ENCODE data around the gene AKTIP. TPM values are rescaled to one million over a fixed set of nuclear protein-coding genes. Genes with fewer than 3 reads are reported as not detected.
"Not testable (repeated sequence)": the region's sequence is repeated elsewhere in the genome, so short reads cannot be mapped to it uniquely, and the experiment has no call there.

AKTIP gene
- total RNA-seq, 1 donor from 2014 or later, result 24.0 TPM

DNA sequence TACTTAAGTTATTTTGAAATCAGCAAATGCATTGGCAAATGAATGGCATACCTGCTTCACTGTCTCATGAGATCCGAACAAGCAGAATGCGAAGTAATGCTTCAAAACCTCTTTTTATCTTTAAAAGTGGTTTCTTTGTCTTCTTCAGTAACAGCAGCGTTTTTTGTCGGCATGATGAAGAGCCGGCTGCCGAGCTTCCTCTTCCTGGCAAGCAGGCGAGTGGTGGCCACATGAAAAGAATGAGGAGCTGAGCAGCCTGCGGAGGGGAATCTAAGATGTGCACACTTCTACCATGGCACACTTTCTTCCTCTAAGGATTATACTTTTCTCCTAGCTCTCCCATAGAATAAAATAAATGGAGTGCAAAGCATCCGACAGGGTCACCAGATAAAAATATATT is 42.4 kb upstream of the AKTIP start:
- Histone ChIP-seq H3K27ac (no peak overlapping the region), H3K27me3 (peaks cover 20% of the 10 kb centered on the region), H4K20me1 (ENCODE audit: low read depth) (no peaks in the 10 kb centered on the region), H3K36me3 (no peaks in the 10 kb centered on the region), H3K9ac (no peak overlapping the region), H3K4me3 (no peak overlapping the region), H2AFZ (replicated peaks) (peak overlapping the region; percentile 48), H3K4me1 (peaks cover 6% of the 10 kb centered on the region), H3K9me3 (ENCODE audit: low read depth) (no peaks in the 10 kb centered on the region), H3F3A (ENCODE audit: low read depth) (peaks cover 4% of the 10 kb centered on the region), H3K79me2 (ENCODE audit: low read depth) (no peaks in the 10 kb centered on the region), H3K4me2 (no peak overlapping the region)
- H3K9me3 Mint-ChIP-seq, result no peaks in the 10 kb centered on the region
- H3K4me3 Mint-ChIP-seq, result no peak overlapping the region
- H3K27me3 Mint-ChIP-seq (ENCODE audit: insufficient read depth, low read depth), result peaks cover 2% of the 10 kb centered on the region
- no peak overlapping the region for H3K27ac Mint-ChIP-seq
- H3K4me1 Mint-ChIP-seq, result peaks cover 24% of the 10 kb centered on the region
- TF ChIP-seq CTCF (IDR thresholded peaks at IDR 0.05) (no peak), EZH2 (IDR thresholded peaks at IDR 0.05) (no peak), EZH2phosphoT487 (IDR thresholded peaks at IDR 0.05) (no peak)
- no peak for DNase-seq (ENCODE audit: low spot score)
- no peaks in the 10 kb centered on the region for H3K36me3 Mint-ChIP-seq

DNA sequence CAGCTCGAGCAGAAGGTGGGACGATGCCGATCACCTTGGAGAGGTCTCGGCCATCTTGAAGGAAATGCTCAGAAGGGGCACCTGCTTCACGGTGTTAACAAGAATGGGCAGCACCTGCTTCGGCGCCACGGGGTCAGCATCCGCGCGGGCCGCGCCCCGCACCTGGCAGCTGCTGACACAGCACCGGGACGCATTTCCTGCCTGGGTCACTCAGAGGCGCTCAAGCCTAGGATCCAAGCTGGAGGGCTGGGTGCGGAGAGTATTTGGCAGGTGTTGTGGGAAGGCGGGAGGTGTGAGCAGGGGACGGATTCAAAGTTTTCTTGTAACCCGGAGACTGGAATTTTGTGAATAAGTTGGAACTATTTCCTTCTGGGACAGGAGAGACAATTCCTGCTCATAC is 39.3 kb upstream of the AKTIP start:
- Histone ChIP-seq H3K79me2 (ENCODE audit: low read depth) (no peaks in the 10 kb centered on the region), H3K36me3 (no peaks in the 10 kb centered on the region), H3K4me3 (no peak overlapping the region), H3K4me2 (no peak overlapping the region), H3K27ac (no peak overlapping the region), H2AFZ (replicated peaks) (no peak overlapping the region), H3F3A (ENCODE audit: low read depth) (no peaks in the 10 kb centered on the region), H3K4me1 (peaks cover 3% of the 10 kb centered on the region), H3K27me3 (no peaks in the 10 kb centered on the region), H4K20me1 (ENCODE audit: low read depth) (no peaks in the 10 kb centered on the region), H3K9ac (no peak overlapping the region), H3K9me3 (ENCODE audit: low read depth) (no peaks in the 10 kb centered on the region)
- no peak for DNase-seq (ENCODE audit: low spot score)
- TF ChIP-seq EZH2 (IDR thresholded peaks at IDR 0.05) (no peak), CTCF (IDR thresholded peaks at IDR 0.05) (no peak), EZH2phosphoT487 (IDR thresholded peaks at IDR 0.05) (no peak)
- H3K4me1 Mint-ChIP-seq, result peaks cover 16% of the 10 kb centered on the region
- no peak overlapping the region for H3K27ac Mint-ChIP-seq
- H3K36me3 Mint-ChIP-seq, result peaks cover 2% of the 10 kb centered on the region
- peaks cover 2% of the 10 kb centered on the region for H3K27me3 Mint-ChIP-seq (ENCODE audit: insufficient read depth, low read depth)
- H3K9me3 Mint-ChIP-seq, result peaks cover 10% of the 10 kb centered on the region
- no peak overlapping the region for H3K4me3 Mint-ChIP-seq

- Mint-ChIP-seq H3K4me1 (peaks cover 9% of the 10 kb centered on the region), H3K36me3 (peaks cover 2% of the 10 kb centered on the region), H3K27me3 (ENCODE audit: insufficient read depth, low read depth) (peaks cover 3% of the 10 kb centered on the region), H3K4me3 (no peak overlapping the region), H3K27ac (no peak overlapping the region), H3K9me3 (peaks cover 10% of the 10 kb centered on the region)
- Histone ChIP-seq H3K4me1 (peaks cover 3% of the 10 kb centered on the region), H3F3A (ENCODE audit: low read depth) (no peaks in the 10 kb centered on the region), H3K36me3 (no peaks in the 10 kb centered on the region), H3K4me2 (no peak overlapping the region), H3K4me3 (no peak overlapping the region), H3K79me2 (ENCODE audit: low read depth) (no peaks in the 10 kb centered on the region), H3K27me3 (no peaks in the 10 kb centered on the region), H2AFZ (replicated peaks) (no peak overlapping the region), H4K20me1 (ENCODE audit: low read depth) (no peaks in the 10 kb centered on the region), H3K27ac (no peak overlapping the region), H3K9ac (no peak overlapping the region), H3K9me3 (ENCODE audit: low read depth) (no peaks in the 10 kb centered on the region)
- DNase-seq (ENCODE audit: low spot score), result no peak
- TF ChIP-seq EZH2 (IDR thresholded peaks at IDR 0.05) (no peak), EZH2phosphoT487 (IDR thresholded peaks at IDR 0.05) (no peak), CTCF (IDR thresholded peaks at IDR 0.05) (no peak)
Measured at GRCh38 chr16:53541326-53541725, 38.3 kb upstream of the AKTIP start.

DNA sequence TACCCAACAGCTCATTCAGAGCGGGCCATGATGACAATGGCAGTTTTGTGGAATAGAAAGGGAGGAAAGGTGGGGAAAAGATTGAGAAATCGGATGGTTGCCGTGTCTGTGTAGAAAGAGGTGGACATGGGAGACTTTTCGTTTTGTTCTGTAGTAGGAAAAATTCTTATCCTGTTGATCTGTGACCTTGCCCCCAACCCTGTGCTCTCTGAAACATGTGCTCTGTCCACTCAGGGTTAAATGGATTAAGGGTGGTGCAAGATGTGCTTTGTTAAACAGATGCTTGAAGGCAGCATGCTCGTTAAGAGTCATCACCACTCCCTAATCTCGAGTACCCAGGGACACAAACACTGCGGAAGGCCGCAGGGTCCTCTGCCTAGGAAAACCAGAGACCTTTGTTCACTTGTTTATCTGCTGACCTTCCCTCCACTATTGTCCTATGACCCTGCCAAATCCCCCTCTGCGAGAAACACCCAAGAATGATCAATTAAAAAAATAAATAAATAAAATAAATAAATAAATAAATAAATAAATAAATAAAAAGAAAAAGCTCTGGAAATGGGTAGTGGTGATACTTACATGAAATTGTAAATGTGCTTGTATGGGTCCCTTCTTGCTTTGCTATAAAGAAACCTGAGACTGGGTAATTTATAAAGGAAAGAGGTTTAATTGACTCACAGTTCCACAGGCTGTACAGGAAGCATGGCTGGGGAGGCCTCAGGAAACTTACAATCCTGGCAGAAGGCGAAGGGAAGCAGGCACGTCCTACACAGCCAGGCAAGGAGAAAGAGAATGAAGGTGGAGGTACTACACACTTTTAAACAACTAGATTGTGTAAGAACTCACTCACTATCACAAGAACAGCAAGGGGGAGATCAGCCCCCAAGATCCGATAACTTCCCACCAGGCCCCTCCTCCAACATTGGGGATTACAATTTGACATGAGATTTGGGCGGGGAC is 37.0 kb upstream of the AKTIP start:
- not testable (repeated sequence) for H3K4me2 ChIP-seq; H3K4me3 ChIP-seq; H2AFZ ChIP-seq (replicated peaks); H3K9me3 Mint-ChIP-seq; H3F3A ChIP-seq (ENCODE audit: low read depth); H3K4me1 Mint-ChIP-seq; DNase-seq (ENCODE audit: low spot score); H3K27ac Mint-ChIP-seq; H3K36me3 Mint-ChIP-seq; H3K9me3 ChIP-seq (ENCODE audit: low read depth); H3K9ac ChIP-seq; H3K4me1 ChIP-seq; H3K79me2 ChIP-seq (ENCODE audit: low read depth); H3K27me3 ChIP-seq; H4K20me1 ChIP-seq (ENCODE audit: low read depth); H3K36me3 ChIP-seq; H3K27ac ChIP-seq; H3K27me3 Mint-ChIP-seq (ENCODE audit: insufficient read depth, low read depth); H3K4me3 Mint-ChIP-seq

DNA sequence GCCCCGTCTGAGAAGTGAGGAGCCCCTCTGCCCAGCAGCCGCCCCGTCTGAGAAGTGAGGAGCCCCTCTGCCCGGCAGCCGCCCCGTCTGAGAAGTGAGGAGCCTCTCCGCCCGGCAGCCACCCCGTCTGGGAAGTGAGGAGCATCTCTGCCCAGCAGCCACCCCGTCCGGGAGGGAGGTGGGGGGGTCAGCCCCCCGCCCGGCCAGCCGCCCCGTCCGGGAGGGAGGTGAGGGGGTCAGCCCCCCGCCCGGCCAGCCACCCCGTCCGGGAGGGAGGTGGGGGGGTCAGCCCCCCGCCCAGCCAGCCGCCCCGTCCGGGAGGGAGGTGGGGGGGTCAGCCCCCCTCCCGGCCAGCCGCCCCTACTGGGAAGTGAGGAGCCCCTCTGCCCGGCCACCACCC is 36.3 kb upstream of the AKTIP start:
- not testable (repeated sequence) for H3K9ac ChIP-seq; H3K4me2 ChIP-seq; H3K4me3 Mint-ChIP-seq; H3K27me3 ChIP-seq; H3K4me1 ChIP-seq; H3K36me3 Mint-ChIP-seq; H3K4me3 ChIP-seq; H3F3A ChIP-seq (ENCODE audit: low read depth); H2AFZ ChIP-seq (replicated peaks); H4K20me1 ChIP-seq (ENCODE audit: low read depth); H3K27ac Mint-ChIP-seq; H3K9me3 Mint-ChIP-seq; H3K4me1 Mint-ChIP-seq; H3K27ac ChIP-seq; H3K79me2 ChIP-seq (ENCODE audit: low read depth); H3K36me3 ChIP-seq; DNase-seq (ENCODE audit: low spot score); H3K9me3 ChIP-seq (ENCODE audit: low read depth); H3K27me3 Mint-ChIP-seq (ENCODE audit: insufficient read depth, low read depth)

Measured in neural progenitor cell (in vitro differentiated cells).